Hindlimb muscle (tissue), 1 donor: ENCODE results near the gene MYO7A. TPM values are rescaled to one million over a fixed set of nuclear protein-coding genes. Genes with fewer than 3 reads are reported as not detected.

Source experiments
- DNase-seq: peaks from one replicate; pipeline ENCODE4 v3.0.0-alpha.2; 2013
- polyA plus RNA-seq: library from polyadenylated mRNA; unstranded; fragments of 120-200 nt; gene quantifications from one replicate; pipeline ENCODE4 v1.2.1, GENCODE V29; 2013; ENCODE audit not compliant: insufficient read length

Gene MYO7A
- polyA plus RNA-seq, 1 donor = 4.8 TPM

- no peak for DNase-seq
These were observed 74.2 kb downstream of the MYO7A start for GRCh38 chr11:77201991-77202841.

GRCh38 chr11:77202941-77203900 lies 75.2 kb downstream of the MYO7A start:
- no peak for DNase-seq

GRCh38 chr11:77203901-77204753 lies 76.1 kb downstream of the MYO7A start:
- DNase-seq = no peak

- no peak for DNase-seq
These were observed 76.9 kb downstream of the MYO7A start for GRCh38 chr11:77204754-77205466.

GRCh38 chr11:77205467-77206263 lies 77.6 kb downstream of the MYO7A start:
- DNase-seq = no peak

GRCh38 chr11:77206264-77207018 lies 78.4 kb downstream of the MYO7A start:
- DNase-seq = no peak

DNA sequence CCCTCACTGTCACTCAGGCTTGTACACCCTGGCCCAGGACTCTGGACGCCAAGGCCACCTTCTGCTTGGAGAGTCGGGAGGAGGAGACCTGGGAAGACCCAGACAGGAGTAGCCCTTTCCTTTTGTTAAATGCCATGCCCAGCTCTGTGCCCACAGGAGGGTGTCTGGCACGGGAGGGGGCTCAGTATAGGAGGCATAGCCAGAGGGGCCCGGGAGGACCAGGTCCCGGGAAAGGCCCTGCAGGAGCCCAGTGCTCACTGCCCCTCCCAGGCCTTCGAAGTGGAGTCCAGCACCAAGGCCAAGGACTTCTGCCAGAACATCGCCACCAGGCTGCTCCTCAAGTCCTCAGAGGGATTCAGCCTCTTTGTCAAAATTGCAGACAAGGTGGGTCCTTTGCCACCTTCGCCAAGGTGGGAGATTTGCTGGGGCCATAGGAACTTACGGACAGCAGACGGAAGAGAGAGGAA lies 79.0 kb downstream of the MYO7A start:
- no peak for DNase-seq

- no peak for DNase-seq
These were observed 79.7 kb downstream of the MYO7A start for GRCh38 chr11:77207618-77208313.

- no peak for DNase-seq
These were observed 80.5 kb downstream of the MYO7A start for GRCh38 chr11:77208535-77208934.

GRCh38 chr11:77209663-77210062 lies 81.6 kb downstream of the MYO7A start:
- DNase-seq = no peak

DNA sequence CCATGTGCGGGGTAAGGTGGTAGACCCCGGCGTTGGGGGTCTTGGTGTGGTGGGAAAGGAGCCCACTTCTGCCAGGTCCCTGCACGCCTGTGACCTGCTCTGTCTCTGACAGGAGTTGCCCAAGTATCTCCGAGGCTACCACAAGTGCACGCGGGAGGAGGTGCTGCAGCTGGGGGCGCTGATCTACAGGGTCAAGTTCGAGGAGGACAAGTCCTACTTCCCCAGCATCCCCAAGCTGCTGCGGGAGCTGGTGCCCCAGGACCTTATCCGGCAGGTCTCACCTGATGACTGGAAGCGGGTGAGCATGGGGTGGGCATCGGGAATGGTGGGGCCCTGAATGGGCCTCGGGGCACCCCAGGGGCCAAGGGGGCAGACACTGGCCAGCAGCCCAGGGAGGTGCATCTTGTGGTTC lies 83.0 kb downstream of the MYO7A start:
- no peak for DNase-seq

- no peak for DNase-seq
These were observed 83.7 kb downstream of the MYO7A start for GRCh38 chr11:77211594-77212251.

DNA sequence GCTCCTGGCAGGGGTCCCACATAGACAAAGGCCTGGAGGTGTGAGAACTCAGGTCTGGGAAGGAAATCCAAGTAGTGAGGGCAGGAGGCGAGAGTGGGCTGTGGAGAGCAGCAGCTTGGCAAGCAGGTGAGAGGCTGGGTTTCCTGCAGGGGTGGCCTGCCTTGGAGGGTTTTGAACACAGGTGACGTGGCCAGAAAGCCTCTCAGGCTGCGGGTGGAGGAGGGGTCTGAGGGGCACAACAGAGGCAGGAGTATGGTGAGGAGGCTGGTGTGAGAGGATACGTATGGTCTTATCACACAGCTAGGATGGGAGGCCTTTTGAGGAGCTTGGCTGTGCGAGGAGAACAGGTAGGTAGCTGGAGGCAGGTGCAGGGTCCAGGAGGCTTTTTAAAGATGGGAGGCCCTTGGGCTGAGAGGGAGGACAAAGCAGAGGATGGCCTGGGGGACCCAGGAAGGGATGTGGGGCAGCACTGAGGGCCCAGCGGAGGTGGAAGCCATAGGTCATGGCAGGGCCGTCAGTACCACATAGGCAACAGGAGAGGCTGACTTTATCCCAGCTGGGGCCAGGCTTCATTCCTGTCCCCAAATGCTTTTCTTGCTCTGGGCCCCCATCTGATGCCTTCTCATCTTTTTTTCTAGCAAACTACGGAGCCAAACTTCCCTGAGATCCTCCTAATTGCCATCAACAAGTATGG lies 84.4 kb downstream of the MYO7A start:
- DNase-seq = no peak

GRCh38 chr11:77213029-77213579 lies 85.1 kb downstream of the MYO7A start:
- no peak for DNase-seq

GRCh38 chr11:77213589-77214428 lies 85.8 kb downstream of the MYO7A start:
- DNase-seq = no peak

- no peak for DNase-seq
These were observed 86.5 kb downstream of the MYO7A start for GRCh38 chr11:77214557-77214956.

DNA sequence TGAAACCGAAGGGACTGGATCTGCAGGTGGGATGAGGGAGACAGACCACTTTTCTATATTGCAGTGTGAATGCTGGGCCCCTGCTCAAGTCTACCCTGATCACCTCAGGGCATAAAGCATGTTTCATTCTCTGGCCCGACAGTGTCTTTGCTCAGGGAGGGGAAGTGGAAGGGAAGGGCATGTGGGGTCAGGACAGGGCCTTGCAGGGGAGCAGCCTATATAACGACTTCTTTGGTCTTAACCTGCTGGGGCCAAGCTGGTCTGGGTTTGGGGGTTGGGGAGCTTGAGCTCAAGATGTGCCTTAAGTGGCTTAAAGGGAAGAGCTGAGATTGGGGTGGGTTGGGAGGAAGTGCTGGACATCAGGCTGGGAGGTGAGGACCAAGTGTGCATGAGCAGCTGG lies 87.1 kb downstream of the MYO7A start:
- DNase-seq = no peak
